Lower leg skin (tissue), 4 donors: ENCODE measurements around the gene ACER3. TPM values are rescaled to one million over a fixed set of nuclear protein-coding genes. Genes with fewer than 3 reads are reported as not detected.
"Not testable (repeated sequence)": the region's sequence is repeated elsewhere in the genome, so short reads cannot be mapped to it uniquely, and the experiment has no call there.

Experiments used
- DNase-seq, 2 donors: peaks; one replicate each; pipeline ENCODE4 v3.0.0-alpha.2; 2019; ENCODE audit warnings: low spot score in 2 of 2
- H3K4me3 ChIP-seq: fragments of 200-600 bp; sonication (generic); 2 replicates; pipeline ENCODE4 v1.5.1; 2017; ENCODE audit warnings: mild to moderate bottlenecking, low read depth; ENCODE audit not compliant: poor library complexity, severe bottlenecking
- POLR2A ChIP-seq, 2 donors: fragments of 450-650 bp; IDR thresholded peaks; one replicate each; pipeline ENCODE4 v1.6.1; 2016 to 2017; ENCODE audit warnings: antibody characterized with exemption in 2 of 2, mild to moderate bottlenecking in 1 of 2, moderate library complexity in 1 of 2
- WGBS, 2 donors: methylation state at CpG; one replicate each; pipeline ENCODE4 v1.1.5; 2018; 5-methylcytosine and 5-hydroxymethylcytosine counted together
- intact Hi-C: fragments of 100-400 bp; cut with DNase I; formaldehyde crosslinking; loops from one replicate; pipeline ENCODE4 v1.15.0; 2023; ENCODE audit warnings: low total_unique reads
- total RNA-seq, 4 donors: library from RNA; depleted of rRNA; stranded (reverse); fragments of >200 nt; gene quantifications; one replicate each; pipeline ENCODE4 v1.1.0, GENCODE V29; 2016
- TF ChIP-seq, protein P1 (sequence below), 3 donors: fragments of 450-650 bp; IDR thresholded peaks; one replicate each; pipeline ENCODE4 v1.5.1; 2016; ENCODE audit warnings: antibody characterized with exemption in 3 of 3, mild to moderate bottlenecking in 3 of 3, moderate library complexity in 2 of 3

Gene ACER3
- 1 to 10 TPM; 3.5 to 5.9 (median 5.1) TPM for total RNA-seq

DNA sequence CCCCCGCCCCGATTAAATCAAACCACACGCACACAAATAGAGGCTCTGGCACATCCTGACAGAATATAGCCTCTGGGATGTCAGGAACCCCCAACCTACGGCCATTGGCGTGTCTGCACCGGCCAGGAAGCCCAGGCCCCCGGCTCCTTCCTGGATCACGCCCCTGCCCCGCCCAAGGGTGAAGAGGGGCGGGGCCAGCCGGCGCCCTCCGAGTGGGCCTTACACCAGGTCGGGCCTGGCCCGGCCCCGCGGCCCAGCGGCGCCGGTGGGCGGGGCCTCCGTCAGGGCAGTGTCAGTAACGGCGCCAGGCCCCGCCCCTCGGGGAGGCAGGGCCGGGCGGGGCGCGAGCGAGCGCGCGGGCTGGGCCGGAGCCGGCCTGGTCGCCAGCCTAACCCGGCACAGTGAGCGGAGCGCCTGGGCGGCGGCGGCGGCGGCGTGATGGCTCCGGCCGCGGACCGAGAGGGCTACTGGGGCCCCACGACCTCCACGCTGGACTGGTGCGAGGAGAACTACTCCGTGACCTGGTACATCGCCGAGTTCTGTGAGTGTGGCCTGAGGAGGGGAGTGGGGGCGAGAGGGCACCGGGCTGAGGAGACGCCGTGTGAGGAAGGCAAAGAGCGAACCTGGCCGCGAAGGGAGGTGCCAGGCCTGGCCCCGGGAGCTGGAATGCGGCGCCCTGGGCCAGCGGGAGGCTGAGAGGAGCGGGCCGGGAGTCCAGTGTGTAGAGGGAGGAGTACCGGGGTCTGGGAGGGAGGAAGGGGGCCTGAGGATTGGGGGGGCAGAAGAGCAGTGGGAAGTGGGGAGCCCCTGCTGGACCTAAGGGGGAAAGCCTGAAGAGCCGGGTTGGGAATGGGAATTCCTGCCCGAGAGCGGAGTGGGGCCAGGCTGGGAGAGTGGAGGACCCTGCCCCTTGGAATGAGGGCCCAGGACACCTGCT, at the start of gene ACER3:
Gene ACER3, plus strand, starts transcription at position 380 of the 937 bp plus-strand sequence. Its CDS starts 59 bp downstream, at position 439.
- 1% methylated on average over 33 of the region's 73 CpGs for WGBS, 2 donors
- peak within 1 kb of the TSS; percentile 92 for H3K4me3 ChIP-seq
- DNase-seq: peak; percentile 84 to 97
- intact Hi-C loops: no loop called here
- TF ChIP-seq, protein P1, sequence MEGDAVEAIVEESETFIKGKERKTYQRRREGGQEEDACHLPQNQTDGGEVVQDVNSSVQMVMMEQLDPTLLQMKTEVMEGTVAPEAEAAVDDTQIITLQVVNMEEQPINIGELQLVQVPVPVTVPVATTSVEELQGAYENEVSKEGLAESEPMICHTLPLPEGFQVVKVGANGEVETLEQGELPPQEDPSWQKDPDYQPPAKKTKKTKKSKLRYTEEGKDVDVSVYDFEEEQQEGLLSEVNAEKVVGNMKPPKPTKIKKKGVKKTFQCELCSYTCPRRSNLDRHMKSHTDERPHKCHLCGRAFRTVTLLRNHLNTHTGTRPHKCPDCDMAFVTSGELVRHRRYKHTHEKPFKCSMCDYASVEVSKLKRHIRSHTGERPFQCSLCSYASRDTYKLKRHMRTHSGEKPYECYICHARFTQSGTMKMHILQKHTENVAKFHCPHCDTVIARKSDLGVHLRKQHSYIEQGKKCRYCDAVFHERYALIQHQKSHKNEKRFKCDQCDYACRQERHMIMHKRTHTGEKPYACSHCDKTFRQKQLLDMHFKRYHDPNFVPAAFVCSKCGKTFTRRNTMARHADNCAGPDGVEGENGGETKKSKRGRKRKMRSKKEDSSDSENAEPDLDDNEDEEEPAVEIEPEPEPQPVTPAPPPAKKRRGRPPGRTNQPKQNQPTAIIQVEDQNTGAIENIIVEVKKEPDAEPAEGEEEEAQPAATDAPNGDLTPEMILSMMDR (IDR thresholded peaks at IDR 0.05): no peak
- no peak for TF ChIP-seq POLR2A (IDR thresholded peaks at IDR 0.05)

DNA sequence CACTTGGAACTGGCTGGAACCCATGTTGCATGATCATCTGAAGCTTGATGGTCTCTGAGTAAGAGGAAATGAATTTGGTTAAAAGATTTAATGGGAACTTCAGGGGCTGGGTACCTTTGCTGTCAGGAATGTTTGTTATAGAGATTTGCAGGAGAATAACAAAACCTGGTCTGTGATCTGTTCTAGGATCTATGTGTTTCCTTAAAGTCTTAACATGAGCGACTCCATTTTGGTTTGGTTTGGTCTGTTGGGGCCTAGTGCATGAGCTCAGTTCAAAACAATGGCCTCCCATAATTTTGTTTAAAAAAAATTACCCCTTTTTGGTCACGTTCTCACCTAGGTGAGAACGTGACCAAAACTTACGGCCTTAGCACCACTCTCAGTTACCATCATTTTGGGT, 49.5 kb upstream of the ACER3 start:
- no peak overlapping the region for H3K4me3 ChIP-seq
- intact Hi-C loops: loop anchor here (10.0 kb wide), 1 partner anchor 224 kb away; the partner anchor contains the start of gene B3GNT6
- WGBS, 2 donors: 95 to 96% methylated on average over 4 of the region's 4 CpGs
- DNase-seq: no peak
- TF ChIP-seq, protein P1 (IDR thresholded peaks at IDR 0.05): no peak
- no peak for TF ChIP-seq POLR2A (IDR thresholded peaks at IDR 0.05)

DNA sequence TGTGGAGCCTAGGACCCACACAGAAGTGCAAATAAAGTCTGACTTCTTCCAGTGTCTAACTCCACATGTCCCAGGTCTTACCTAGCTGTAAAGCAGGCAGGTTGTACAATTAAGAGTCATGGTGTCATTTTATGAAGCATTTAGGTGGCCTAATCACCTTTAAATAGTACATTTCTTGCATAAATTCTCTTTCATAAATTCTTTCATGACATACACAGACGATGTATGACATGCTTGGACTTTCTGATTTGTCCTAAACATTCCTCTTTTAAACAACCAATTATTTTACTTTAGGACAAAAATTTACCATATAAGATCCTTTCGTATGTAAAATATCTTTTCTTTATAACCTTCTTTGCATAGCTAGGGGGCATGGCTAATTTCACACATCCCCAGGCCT, 46.3 kb upstream of the ACER3 start:
- no peak for TF ChIP-seq POLR2A (IDR thresholded peaks at IDR 0.05)
- TF ChIP-seq, protein P1 (IDR thresholded peaks at IDR 0.05): no peak
- intact Hi-C loops: loop anchor here (10.0 kb wide), 1 partner anchor 220 kb away; the partner anchor contains the start of gene B3GNT6
- DNase-seq: no peak
- H3K4me3 ChIP-seq: no peak overlapping the region
- WGBS, 2 donors: 91% methylated on average over 2 of the region's 2 CpGs

DNA sequence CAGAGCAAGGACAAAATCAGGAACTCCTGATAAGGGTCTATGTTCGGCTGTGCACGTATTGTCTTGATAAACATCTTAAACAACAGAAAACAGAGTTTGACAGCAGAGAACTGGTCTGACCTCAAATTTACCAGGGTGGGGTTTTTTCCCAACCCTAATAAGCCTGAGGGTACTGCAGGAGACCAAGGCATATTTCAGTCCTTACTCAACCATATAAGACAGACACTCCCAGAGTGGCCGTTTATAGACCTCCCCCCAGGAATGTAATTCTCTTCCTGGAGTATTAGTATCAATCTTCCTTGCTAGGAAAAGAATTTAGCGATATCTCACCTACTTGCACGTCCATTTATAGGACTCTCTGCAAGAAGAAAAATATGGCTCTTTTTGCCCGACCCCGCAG, 45.0 kb upstream of the ACER3 start:
- intact Hi-C loops: loop anchor here (10.0 kb wide), 1 partner anchor 219 kb away; the partner anchor contains the start of gene B3GNT6
- DNase-seq, H3K4me3 ChIP-seq: not testable (repeated sequence)
- WGBS, 2 donors: 87 to 90% methylated on average over 7 of the region's 7 CpGs

DNA sequence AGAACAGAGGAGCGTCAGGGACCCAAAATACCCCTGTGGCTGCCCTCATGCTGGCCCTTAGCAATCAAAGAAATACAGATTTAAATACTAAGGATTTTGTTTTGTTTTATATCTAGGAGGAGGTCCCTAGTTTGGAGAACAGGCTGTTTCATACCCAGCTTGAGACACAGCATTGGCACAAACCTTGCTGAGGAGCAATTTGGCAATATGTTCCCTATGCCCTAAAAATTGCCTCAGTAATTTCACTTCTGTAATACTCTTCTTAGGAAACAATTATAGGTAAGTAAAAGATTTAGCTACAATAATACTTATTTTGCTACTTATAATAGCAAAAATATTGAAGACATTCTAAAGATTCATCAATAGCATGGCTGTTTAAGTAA, 40.5 kb upstream of the ACER3 start:
- no peak overlapping the region for H3K4me3 ChIP-seq
- WGBS, 2 donors: 79 to 88% methylated on average over 1 of the region's 1 CpG
- no peak for DNase-seq
- intact Hi-C loops: no loop called here
- TF ChIP-seq, protein P1 (IDR thresholded peaks at IDR 0.05): no peak
- TF ChIP-seq POLR2A (IDR thresholded peaks at IDR 0.05): no peak

DNA sequence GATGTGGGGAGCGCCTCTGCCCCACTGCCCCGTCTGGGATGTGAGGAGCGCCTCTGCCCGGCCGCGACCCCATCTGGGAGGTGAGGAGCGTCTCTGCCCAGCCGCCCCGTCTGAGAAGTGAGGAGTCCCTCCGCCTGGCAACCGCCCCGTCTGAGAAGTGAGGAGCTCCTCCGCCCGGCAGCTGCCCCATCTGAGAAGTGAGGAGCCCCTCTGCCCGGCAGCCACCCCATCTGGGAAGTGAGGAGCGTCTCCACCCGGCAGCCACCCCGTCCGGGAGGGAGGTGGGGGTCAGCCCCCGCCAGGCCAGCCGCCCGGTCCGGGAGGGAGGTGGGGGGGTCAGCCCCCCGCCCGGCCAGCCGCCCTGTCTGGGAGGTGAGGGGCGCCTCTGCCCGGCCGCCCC, 39.3 kb upstream of the ACER3 start:
- DNase-seq, H3K4me3 ChIP-seq, intact Hi-C loops: not testable (repeated sequence)
- 91 to 93% methylated on average over 9 to 24 of the region's 29 CpGs for WGBS, 2 donors
